ENCODE data around the gene SPATA32. TPM values are rescaled to one million over a fixed set of nuclear protein-coding genes. Genes with fewer than 3 reads are reported as not detected.

The SPATA32 gene
- total RNA-seq, 4 donors from 2014 or later = 0.48 TPM; not detected in 3

DNA sequence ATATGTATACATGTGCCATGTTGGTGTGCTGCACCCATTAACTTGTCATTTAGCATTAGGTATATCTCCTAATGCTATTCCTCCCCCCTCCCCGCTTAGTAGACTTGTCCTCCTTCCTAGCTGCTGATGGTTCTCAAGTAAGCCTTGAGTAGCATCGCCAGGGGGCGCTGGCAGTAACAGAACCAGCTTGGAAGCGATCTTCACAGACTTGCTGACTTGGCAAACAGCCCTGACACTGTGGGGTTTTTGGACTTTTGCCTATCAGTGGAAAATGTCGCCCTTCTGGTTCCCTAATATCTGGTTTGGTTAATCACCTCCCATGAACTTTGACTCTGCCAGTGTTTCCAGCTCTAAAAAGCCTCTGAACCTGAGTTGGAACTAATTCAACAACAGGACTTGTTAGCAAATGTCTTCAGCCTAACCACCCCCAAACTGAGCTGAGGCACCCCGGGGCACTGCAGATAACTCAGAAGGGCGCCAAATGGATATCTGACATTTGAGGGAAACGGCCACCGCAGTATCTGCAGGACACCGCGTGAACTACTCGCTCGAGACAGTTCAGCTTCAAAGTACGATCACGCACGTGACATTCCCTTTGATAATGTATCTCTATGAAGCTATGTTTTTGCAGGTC, 15.4 kb upstream of the SPATA32 start:
- intact Hi-C loops (cut with DNase I; ENCODE audit: low total_unique reads) = loop anchor here (1.0 to 5.0 kb wide), 2 partner anchors 40 to 108 kb away; partner anchors contain the start of gene MAP3K14
- TF ChIP-seq, protein P1, sequence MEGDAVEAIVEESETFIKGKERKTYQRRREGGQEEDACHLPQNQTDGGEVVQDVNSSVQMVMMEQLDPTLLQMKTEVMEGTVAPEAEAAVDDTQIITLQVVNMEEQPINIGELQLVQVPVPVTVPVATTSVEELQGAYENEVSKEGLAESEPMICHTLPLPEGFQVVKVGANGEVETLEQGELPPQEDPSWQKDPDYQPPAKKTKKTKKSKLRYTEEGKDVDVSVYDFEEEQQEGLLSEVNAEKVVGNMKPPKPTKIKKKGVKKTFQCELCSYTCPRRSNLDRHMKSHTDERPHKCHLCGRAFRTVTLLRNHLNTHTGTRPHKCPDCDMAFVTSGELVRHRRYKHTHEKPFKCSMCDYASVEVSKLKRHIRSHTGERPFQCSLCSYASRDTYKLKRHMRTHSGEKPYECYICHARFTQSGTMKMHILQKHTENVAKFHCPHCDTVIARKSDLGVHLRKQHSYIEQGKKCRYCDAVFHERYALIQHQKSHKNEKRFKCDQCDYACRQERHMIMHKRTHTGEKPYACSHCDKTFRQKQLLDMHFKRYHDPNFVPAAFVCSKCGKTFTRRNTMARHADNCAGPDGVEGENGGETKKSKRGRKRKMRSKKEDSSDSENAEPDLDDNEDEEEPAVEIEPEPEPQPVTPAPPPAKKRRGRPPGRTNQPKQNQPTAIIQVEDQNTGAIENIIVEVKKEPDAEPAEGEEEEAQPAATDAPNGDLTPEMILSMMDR (IDR thresholded peaks at IDR 0.05) = peak; percentile 75 to 94 (median 82)
- TF ChIP-seq POLR2A (IDR thresholded peaks at IDR 0.05) = no peak
- no peak for TF ChIP-seq EP300 (IDR thresholded peaks at IDR 0.05; ENCODE audit: low read depth)
- peak; percentile 26 to 78 (median 62) for TF ChIP-seq POLR2AphosphoS5 (IDR thresholded peaks at IDR 0.05)
- Histone ChIP-seq H3K4me3 (no peak overlapping the region), H3K27me3 (no peaks in the 10 kb centered on the region), H3K4me1 (peaks cover 9 to 30% (median 14%) of the 10 kb centered on the region in 4 donors), H3K9me3 (no peaks in the 10 kb centered on the region), H3K27ac (peak overlapping the region; percentile 44 to 83 (median 72)), H3K36me3 (peaks cover 0 to 27% (median 9%) of the 10 kb centered on the region in 4 donors)
- in situ Hi-C loops (cut with MboI; ENCODE audit: low pct_ligation_motif_present in 1 of 4, low pct_unique_long_range_greater_than_20kb in 1 of 4, low sequenced_read_pairs in 3 of 4) = loop anchor here in 3 of 4 donors (5.0 to 10.0 kb wide), 3 partner anchors 100 to 107 kb away; no protein-coding TSS in a partner anchor
- WGBS, 2 donors (ENCODE audit: low coverage in 1 of 2) = 45 to 49% methylated on average over 6 to 15 of the region's 16 CpGs
- DNase-seq = peak; percentile 94

DNA sequence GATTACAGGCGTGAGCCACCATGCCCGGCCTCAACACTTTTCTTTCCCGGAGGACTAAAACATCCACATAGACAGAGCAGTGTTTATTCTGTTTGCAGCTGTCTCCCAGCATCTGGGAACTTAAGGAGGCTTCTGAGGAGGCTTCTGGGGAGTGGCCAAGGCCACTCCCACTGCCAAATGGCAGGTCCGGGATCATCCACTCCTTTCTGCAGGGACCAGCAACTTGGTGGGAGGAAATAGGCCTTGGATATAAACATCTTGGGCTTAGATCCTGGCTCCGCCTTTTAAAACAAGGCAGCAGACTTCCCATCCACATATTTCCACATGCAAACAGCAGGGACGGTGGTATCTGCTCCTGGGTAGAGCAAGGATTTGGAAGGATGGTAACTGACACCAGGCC, 14.1 kb upstream of the SPATA32 start:
- peaks cover 9 to 30% (median 14%) of the 10 kb centered on the region in 4 donors for H3K4me1 ChIP-seq

DNA sequence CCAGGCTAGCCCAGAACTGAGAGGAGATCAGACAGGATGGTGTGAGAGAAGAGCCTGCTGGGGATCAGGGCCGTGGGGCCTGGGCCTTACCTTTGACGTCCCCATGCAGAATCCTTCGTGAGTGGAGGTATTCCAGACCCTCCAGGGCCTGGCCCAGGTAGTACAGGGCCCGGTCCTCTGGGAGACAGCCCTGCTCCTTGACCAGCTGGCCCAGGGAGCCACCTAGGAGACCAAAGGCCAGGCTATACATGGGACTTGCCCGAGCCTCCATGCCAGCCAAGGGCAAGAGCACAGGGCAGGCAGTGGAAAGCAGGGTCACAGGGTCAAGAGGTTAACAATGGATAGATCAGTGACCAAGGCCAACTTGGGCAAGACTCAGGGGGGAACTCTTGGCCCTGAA, 12.1 kb upstream of the SPATA32 start:
- Histone ChIP-seq H3K4me1 (peaks cover 9 to 30% (median 14%) of the 10 kb centered on the region in 4 donors), H3K27ac (no peak overlapping the region), H3K27me3 (no peaks in the 10 kb centered on the region), H3K9me3 (no peaks in the 10 kb centered on the region), H3K4me3 (no peak overlapping the region), H3K36me3 (peaks cover 0 to 40% (median 20%) of the 10 kb centered on the region in 4 donors)
- in situ Hi-C loops (cut with MboI; ENCODE audit: low pct_ligation_motif_present in 1 of 4, low pct_unique_long_range_greater_than_20kb in 1 of 4, low sequenced_read_pairs in 3 of 4) (loop anchor here in 1 of 4 donors (10.0 kb wide), 1 partner anchor 111 kb away; no protein-coding TSS in a partner anchor), intact Hi-C loops (cut with DNase I; ENCODE audit: low total_unique reads) (no loop called here)
- 96% methylated on average over 5 of the region's 5 CpGs; no CpG with 5 or more reads in 1 of the 2 donors for WGBS, 2 donors (ENCODE audit: low coverage in 1 of 2)
- DNase-seq = no peak
- TF ChIP-seq EP300 (IDR thresholded peaks at IDR 0.05; ENCODE audit: low read depth) (no peak), POLR2AphosphoS5 (IDR thresholded peaks at IDR 0.05) (no peak), POLR2A (IDR thresholded peaks at IDR 0.05) (no peak)
- TF ChIP-seq, protein P1 (IDR thresholded peaks at IDR 0.05) = no peak

More for the DNA sequence above, 14.1 kb upstream of the SPATA32 start:
- DNase-seq = no peak
- Histone ChIP-seq H3K27me3 (no peaks in the 10 kb centered on the region), H3K36me3 (peaks cover 0 to 24% (median 10%) of the 10 kb centered on the region in 4 donors), H3K9me3 (no peaks in the 10 kb centered on the region), H3K4me3 (no peak overlapping the region), H3K27ac (peak overlapping the region; percentile 44 to 83 (median 72))
- intact Hi-C loops (cut with DNase I; ENCODE audit: low total_unique reads) (loop anchor here (5.0 kb wide), 1 partner anchor 41 kb away; the partner anchor contains the start of gene MAP3K14), in situ Hi-C loops (cut with MboI; ENCODE audit: low pct_ligation_motif_present in 1 of 4, low pct_unique_long_range_greater_than_20kb in 1 of 4, low sequenced_read_pairs in 3 of 4) (loop anchor here in 3 of 4 donors (5.0 to 10.0 kb wide), 3 partner anchors 101 to 109 kb away; no protein-coding TSS in a partner anchor)
- TF ChIP-seq EP300 (IDR thresholded peaks at IDR 0.05; ENCODE audit: low read depth) (no peak), POLR2AphosphoS5 (IDR thresholded peaks at IDR 0.05) (no peak), POLR2A (IDR thresholded peaks at IDR 0.05) (no peak)
- TF ChIP-seq, protein P1 (IDR thresholded peaks at IDR 0.05) = no peak
- WGBS, 2 donors (ENCODE audit: low coverage in 1 of 2) = 56% methylated on average over 6 of the region's 6 CpGs; no CpG with 5 or more reads in 1 of the 2 donors

DNA sequence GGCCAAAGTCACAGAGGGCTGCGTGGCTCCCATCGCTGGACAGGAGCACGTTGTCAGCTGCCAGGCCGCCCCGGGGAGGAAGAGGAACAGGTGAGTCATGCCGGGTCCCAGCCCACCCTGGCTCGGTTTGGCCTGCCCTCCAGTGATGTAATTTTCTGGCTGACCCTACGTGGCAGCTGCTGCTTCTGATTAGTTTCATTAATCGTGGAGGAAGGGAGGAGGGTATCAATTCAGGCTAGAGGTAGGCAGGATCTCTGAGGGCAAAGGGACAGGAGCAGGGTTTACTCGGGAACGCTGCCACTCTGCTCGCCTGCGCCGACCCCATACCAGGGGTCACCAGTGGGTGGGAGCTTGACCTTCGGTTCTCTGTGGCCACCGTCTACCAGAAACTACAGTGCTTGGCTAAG, 11.7 kb upstream of the SPATA32 start:
- H3K36me3 ChIP-seq = peaks cover 0 to 45% (median 23%) of the 10 kb centered on the region in 4 donors
- TF ChIP-seq, protein P1 (IDR thresholded peaks at IDR 0.05) = no peak
- TF ChIP-seq POLR2A (IDR thresholded peaks at IDR 0.05) = no peak
- TF ChIP-seq EP300 (IDR thresholded peaks at IDR 0.05; ENCODE audit: low read depth) = no peak
- no peak for TF ChIP-seq POLR2AphosphoS5 (IDR thresholded peaks at IDR 0.05)
- in situ Hi-C loops (cut with MboI; ENCODE audit: low pct_ligation_motif_present in 1 of 4, low pct_unique_long_range_greater_than_20kb in 1 of 4, low sequenced_read_pairs in 3 of 4) = loop anchor here in 1 of 4 donors (10.0 kb wide), 1 partner anchor 111 kb away; no protein-coding TSS in a partner anchor
- no peaks in the 10 kb centered on the region for H3K9me3 ChIP-seq
- no peak overlapping the region for H3K27ac ChIP-seq
- no peak for DNase-seq
- intact Hi-C loops (cut with DNase I; ENCODE audit: low total_unique reads) = no loop called here
- H3K4me3 ChIP-seq = no peak overlapping the region
- H3K4me1 ChIP-seq = peaks cover 9 to 28% (median 14%) of the 10 kb centered on the region in 4 donors
- 92% methylated on average over 12 of the region's 16 CpGs; no CpG with 5 or more reads in 1 of the 2 donors for WGBS, 2 donors (ENCODE audit: low coverage in 1 of 2)
- H3K27me3 ChIP-seq = no peaks in the 10 kb centered on the region

Data from transverse colon (tissue), 4 donors.